ENCODE results near the gene NLK. TPM values are rescaled to one million over a fixed set of nuclear protein-coding genes. Genes with fewer than 3 reads are reported as not detected.
A peak's percentile ranks its signal among the peaks of the same experiment; 100 is the strongest.

The NLK gene
- total RNA-seq, 1 experiment from 2014 or later: 31.8 TPM

GRCh38 chr17:28105501-28105900 lies 63.0 kb downstream of the NLK start:
- H3K4me3 Mint-ChIP-seq: no peak overlapping the region
- no peak overlapping the region for H3T11ph ChIP-seq (ENCODE audit: low read length)
- peak overlapping the region in 1 of 3 experiments; percentile 64; a peak in 3 of 7 replicates for H3K27ac Mint-ChIP-seq
- no peaks in the 10 kb centered on the region for H3K27me3 Mint-ChIP-seq (ENCODE audit: low read depth)
- no peaks in the 10 kb centered on the region for H3K4me1 ChIP-seq (ENCODE audit: insufficient read depth, low read length)
- H4K5ac ChIP-seq (ENCODE audit: insufficient read length, low read depth, low read length): no peak overlapping the region
- peaks cover 0 to 5% (median 0%) of the 10 kb centered on the region in 3 experiments; a peak in 5 of 7 replicates for H3K36me3 Mint-ChIP-seq (ENCODE audit: insufficient read depth in 1 of 3, low read depth in 3 of 3)
- no peak overlapping the region for H3K23ac ChIP-seq (ENCODE audit: insufficient read length, low read depth, low read length)
- H2AK5ac ChIP-seq (ENCODE audit: insufficient read length, low read length): no peak overlapping the region
- no peak overlapping the region for H2AFZ ChIP-seq (ENCODE audit: low read length)
- no peak overlapping the region for H3K4me2 ChIP-seq (ENCODE audit: insufficient read depth, insufficient read length, low read length)
- H3K14ac ChIP-seq (ENCODE audit: insufficient read depth, low read length): no peak overlapping the region
- H3K27me3 ChIP-seq (ENCODE audit: insufficient read depth, low read length): no peaks in the 10 kb centered on the region
- no peaks in the 10 kb centered on the region for H4K20me1 ChIP-seq (ENCODE audit: control insufficient read depth, insufficient read depth, insufficient read length)
- no peak overlapping the region for H3K18ac ChIP-seq (ENCODE audit: insufficient read length, low read depth, low read length)
- H2BK15ac ChIP-seq (ENCODE audit: low read depth, low read length): no peak overlapping the region
- H2BK12ac ChIP-seq (ENCODE audit: insufficient read length, low read depth, low read length): no peak overlapping the region
- H2BK120ac ChIP-seq (ENCODE audit: low read depth, low read length, poor library complexity, severe bottlenecking): no peak overlapping the region
- no peak overlapping the region for H4K8ac ChIP-seq (replicated peaks; ENCODE audit: insufficient read length, low read depth, low read length)
- no peak overlapping the region for H2BK5ac ChIP-seq (ENCODE audit: insufficient read length, low read length)
- H3K79me2 ChIP-seq (ENCODE audit: insufficient read depth, low read length): no peaks in the 10 kb centered on the region; the same call in 1 of the 2 replicates
- H3K9ac ChIP-seq (ENCODE audit: extremely low read depth, insufficient read length, low read length): no peak overlapping the region
- peaks cover 0 to 3% of the 10 kb centered on the region in 2 experiments; a peak in 2 of 5 replicates for H3K9me3 Mint-ChIP-seq
- no peaks in the 10 kb centered on the region for H3K9me3 ChIP-seq (ENCODE audit: control insufficient read depth, low read depth, low read length)
- H3K4me1 Mint-ChIP-seq: peaks cover 5 to 10% of the 10 kb centered on the region in 2 experiments
- H3K79me1 ChIP-seq (ENCODE audit: insufficient read depth, low read depth, low read length, poor library complexity, severe bottlenecking): no peaks in the 10 kb centered on the region
- H3K27ac ChIP-seq (ENCODE audit: insufficient read length, low read depth, low read length): no peak overlapping the region
- TF ChIP-seq CTCF (conservative IDR thresholded peaks at IDR 0.05): no peak
- WGBS (ENCODE audit: extremely low coverage, insufficient read length, low lambda C conversion rate): no CpG with 5 or more reads among the region's 1 CpG
- no peaks in the 10 kb centered on the region for H3K23me2 ChIP-seq (ENCODE audit: insufficient read length, low read depth, low read length, poor library complexity, severe bottlenecking)
- H4K91ac ChIP-seq (ENCODE audit: insufficient read length, low read depth, low read length): no peak overlapping the region
- no peak overlapping the region for H3K4ac ChIP-seq (ENCODE audit: low read depth, low read length)
- no peak overlapping the region for H2BK20ac ChIP-seq (ENCODE audit: low read depth, low read length, poor library complexity, severe bottlenecking)
- H3K56ac ChIP-seq (ENCODE audit: insufficient read length, low read depth, low read length): no peak overlapping the region
- DNase-seq: no peak

Measured in H9 (cell line).